ENCODE measurements around the gene CAMTA2.

- TF ChIP-seq CTCF (optimal IDR thresholded peaks at IDR 0.05 in 1 of 3, IDR thresholded peaks at IDR 0.05 in 1 of 3, conservative IDR thresholded peaks at IDR 0.05 in 1 of 3; ENCODE audit: extremely low read depth in 1 of 3, insufficient read depth in 2 of 3, low read length in 3 of 3) (no peak), EZH2 (IDR thresholded peaks at IDR 0.05; ENCODE audit: low read length) (no peak)
These were observed 24.5 kb upstream of the CAMTA2 start for GRCh38 chr17:5011928-5012327.
